ENCODE results near the gene KCND2.

KCND2 gene

GRCh38 chr7:120311028-120311788 is 38.2 kb downstream of the KCND2 start:
- DNase-seq (ENCODE audit: low spot score) = no peak

- no peak for DNase-seq (ENCODE audit: low spot score)
Observed at GRCh38 chr7:120320218-120320961, 47.4 kb downstream of the KCND2 start.

- no peak for DNase-seq (ENCODE audit: low spot score)
Observed at GRCh38 chr7:120327054-120327453, 54.1 kb downstream of the KCND2 start.

- DNase-seq (ENCODE audit: low spot score) = no peak
Observed at GRCh38 chr7:120332433-120332832, 59.5 kb downstream of the KCND2 start.

DNA sequence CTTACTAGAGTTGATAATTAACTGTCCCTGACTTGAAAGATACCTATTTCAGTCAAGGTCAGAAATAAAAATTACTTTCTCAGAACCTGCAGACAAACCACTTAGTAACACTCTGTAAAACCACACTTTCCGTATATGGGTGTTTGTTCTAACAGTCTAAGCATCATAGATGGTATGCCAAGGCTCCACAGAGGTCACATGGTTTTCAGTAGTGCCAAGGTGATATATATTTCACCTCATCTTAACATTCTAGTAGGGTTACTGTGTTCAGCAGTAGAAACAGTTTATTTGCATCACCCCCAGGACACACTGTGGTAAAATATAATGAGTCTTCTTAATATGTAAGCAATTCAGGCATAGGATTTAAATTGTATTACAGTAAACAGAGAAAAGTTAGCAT is 61.5 kb downstream of the KCND2 start:
- no peak for DNase-seq (ENCODE audit: low spot score)

DNA sequence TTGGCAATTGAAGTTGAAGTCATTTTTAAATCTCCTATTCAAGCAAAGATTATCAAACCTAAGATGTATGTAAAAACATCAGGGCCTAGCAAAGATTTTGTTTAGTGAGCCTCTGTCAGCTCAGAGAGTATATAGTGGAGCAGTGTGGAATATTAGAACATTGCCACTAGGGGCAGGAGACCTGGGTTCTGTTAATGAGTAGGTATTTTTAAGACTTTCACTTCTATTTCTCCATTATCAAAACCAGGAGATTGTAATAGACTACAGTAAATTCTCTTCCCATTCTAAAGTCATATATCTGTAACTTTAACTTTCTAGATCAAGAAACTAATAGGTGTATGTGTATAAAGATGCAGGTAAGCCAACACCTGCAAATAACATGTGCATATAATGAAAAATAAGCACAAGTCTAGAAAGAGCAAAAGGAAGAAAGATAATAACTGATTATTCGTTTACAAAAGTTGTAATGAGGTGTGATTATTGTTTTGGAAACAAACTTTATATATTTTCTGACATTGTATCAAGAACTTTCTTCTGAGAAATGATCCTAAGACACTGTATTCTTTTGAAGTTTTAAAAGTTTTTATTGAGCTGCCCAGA is 64.4 kb downstream of the KCND2 start:
- DNase-seq (ENCODE audit: low spot score) = peak; percentile 39

DNA sequence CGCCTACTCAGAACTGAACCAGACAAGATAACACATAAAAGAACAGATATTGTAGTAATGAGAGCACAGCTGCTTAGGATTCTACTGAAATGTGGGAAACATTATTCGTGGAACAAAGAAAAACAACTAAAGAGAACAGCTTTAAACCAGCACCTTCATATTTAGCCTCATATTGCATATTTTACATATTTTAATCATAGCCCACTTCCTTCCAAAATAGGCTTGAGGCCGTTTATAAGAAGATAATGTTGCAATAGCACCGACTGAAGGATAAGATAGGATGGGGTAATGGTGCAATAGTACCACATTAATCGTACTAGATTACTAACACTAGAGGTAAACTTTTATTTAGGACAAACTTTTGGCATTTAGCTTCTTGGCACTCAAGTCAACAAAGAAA is 71.3 kb downstream of the KCND2 start:
- DNase-seq (ENCODE audit: low spot score) = no peak

- DNase-seq (ENCODE audit: low spot score) = no peak
Observed at GRCh38 chr7:120353171-120353570, 80.2 kb downstream of the KCND2 start.

DNA sequence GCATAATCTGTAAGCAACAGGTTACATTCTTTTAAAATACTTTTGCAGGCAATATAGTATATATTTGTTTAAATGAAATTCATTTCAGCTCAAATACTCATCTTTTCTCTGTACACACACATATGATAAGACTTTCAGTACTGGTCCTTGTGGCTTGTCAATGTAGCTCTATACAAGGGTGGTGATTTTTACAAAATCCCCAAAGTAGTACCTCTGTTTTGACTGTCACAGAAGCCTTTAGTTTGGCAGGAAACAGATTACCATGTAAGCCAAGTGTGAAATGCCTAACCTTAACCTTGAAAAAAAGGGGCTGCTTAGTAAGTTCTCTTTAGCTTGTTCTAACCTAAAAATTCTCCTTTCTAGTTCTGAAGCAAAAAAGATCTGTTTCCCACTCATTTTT is 87.9 kb downstream of the KCND2 start:
- no peak for DNase-seq (ENCODE audit: low spot score)

DNA sequence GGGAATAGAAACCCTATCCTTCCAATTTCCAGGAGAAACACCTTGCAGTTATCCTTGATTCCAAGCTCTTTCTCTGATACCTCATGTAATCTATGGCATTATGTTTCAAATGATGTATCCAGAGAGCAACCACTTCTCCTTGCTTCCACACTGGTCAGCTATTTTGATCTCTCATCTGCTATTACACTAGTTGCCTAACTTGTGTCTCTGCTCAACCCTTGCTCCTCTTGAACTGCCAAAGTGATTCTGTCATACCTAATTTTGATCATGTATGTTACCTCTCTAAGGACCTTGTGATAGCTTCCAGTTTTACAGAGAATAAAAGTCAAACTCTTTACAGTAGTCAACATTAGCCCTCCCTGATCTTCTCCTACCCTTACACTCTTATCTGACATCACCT is 90.4 kb downstream of the KCND2 start:
- DNase-seq (ENCODE audit: low spot score) = no peak

GRCh38 chr7:120370954-120371353 is 98.0 kb downstream of the KCND2 start:
- DNase-seq (ENCODE audit: low spot score) = no peak

- DNase-seq (ENCODE audit: low spot score) = no peak
Observed at GRCh38 chr7:120373174-120373573, 100.2 kb downstream of the KCND2 start.

GRCh38 chr7:120394595-120394994 is 121.6 kb downstream of the KCND2 start:
- DNase-seq (ENCODE audit: low spot score) = no peak

- DNase-seq (ENCODE audit: low spot score) = peak; percentile 44
Observed at GRCh38 chr7:120395526-120396019, 122.6 kb downstream of the KCND2 start.

DNA sequence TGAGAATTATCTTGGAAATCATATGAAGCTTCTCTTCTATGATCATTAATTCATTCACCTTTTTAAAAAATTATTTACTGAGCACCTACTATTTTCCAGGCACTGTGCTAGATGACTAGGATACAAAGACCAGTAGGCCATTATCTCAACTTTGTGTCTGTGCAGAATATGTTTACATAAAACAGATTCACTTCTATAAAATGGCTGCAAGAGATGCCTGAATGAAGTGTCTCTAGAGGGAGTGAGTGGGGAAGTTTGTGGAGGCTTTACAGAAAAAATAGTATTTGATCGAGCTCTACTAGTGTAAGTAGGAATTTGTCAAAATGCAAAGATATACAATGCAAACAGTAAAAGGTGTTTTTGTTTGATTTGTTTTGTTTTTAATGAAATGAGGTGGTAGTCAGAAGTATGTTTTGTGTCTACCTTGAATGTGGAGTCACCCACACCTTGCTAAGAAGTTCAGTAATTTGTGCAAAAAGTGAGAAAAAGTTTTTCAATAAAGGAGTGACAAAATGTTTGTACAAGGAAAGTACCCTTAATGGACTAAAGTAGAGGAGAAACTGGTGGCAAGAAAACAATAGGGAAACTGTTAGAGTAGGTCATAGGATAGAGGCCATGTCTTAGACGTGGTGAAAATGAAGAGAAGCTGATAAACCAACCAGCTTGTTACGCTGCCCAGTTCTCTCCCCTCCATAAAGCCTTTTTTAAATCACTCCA is 125.5 kb downstream of the KCND2 start:
- DNase-seq (ENCODE audit: low spot score) = no peak

GRCh38 chr7:120400806-120401455 is 128.0 kb downstream of the KCND2 start:
- DNase-seq (ENCODE audit: low spot score) = no peak

GRCh38 chr7:120402079-120402767 is 129.2 kb downstream of the KCND2 start:
- DNase-seq (ENCODE audit: low spot score) = peak; percentile 85

DNA sequence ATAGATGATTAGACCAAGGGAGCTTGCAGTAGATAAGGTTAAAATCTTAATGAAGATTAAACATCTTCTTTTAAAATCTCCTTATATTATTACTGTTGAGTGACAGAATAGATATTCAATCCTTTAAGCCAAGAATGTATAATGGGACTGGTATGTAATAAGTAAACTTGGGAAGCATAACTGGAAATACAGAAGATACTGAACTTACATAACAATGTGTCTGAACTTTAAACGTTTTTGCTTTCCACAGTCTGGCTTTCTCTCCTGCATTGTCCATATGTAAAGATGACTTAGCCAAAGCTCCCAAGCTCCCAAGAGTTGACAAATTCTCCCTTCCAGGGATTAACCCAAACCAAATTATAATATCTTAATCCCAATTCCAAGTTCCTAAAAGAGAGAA is 129.8 kb downstream of the KCND2 start:
- no peak for DNase-seq (ENCODE audit: low spot score)

- peak; percentile 82 for DNase-seq (ENCODE audit: low spot score)
Observed at GRCh38 chr7:120404042-120404441, 131.1 kb downstream of the KCND2 start.

DNA sequence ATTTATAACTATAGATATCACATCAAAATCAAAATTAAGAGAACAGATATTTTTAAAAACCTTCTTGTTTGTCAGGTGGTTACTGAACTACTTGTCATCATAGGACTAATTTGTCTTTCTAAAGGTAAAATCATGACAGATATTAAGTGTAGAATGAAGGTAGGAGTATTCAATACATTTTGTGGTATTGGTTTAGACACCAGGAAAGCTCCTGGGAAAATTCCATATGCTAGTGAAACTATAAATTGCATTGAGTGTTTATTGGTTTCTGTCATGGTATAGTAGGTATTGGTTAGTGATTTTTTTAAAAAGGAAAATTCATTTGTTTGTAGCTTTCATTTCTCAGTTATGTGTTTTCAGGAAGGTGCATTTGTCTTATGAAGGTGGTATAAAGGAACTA is 132.7 kb downstream of the KCND2 start:
- DNase-seq (ENCODE audit: low spot score) = no peak

DNA sequence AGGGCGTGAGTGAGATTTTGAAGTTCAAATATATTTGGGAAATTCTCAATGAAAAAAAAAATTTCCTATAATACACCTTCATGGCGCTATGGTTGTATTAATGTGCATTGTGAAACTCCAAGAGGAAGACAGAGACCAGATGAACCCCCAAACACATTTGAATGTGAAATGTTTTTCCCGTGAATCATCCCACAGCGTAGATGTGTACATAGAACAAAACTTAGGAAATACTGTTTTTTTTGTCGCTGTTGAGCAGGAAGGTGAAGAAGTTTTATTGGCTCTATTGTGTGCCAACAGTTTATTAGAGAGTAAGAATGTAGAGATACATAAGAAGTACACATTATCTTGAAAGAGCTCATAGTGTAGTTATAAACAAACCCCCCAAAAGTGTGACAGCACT is 134.0 kb downstream of the KCND2 start:
- no peak for DNase-seq (ENCODE audit: low spot score)
